KMS-11 (cell line): ENCODE measurements around the gene FOXF2.
"Not testable (repeated sequence)": the region's sequence is repeated elsewhere in the genome, so short reads cannot be mapped to it uniquely, and the experiment has no call there.

Experiments
- H2AFZ ChIP-seq: fragments of 200-600 bp; sonication (generic); 2 replicates; pipeline ENCODE4 v1.6.1; 2016; ENCODE audit warnings: antibody characterized with exemption, mixed run types, low read depth
- H3K27ac ChIP-seq: fragments of 200-600 bp; sonication (generic); 2 replicates; pipeline ENCODE4 v1.6.1; 2016; ENCODE audit warnings: mild to moderate bottlenecking, mixed run types
- H3K27me3 ChIP-seq: fragments of 200-600 bp; sonication (generic); 2 replicates; pipeline ENCODE4 v1.6.1; 2017; ENCODE audit warnings: mild to moderate bottlenecking, low read depth, mixed run types, moderate library complexity; ENCODE audit not compliant: insufficient read depth
- H3K36me3 ChIP-seq: fragments of 200-600 bp; sonication (generic); 2 replicates; pipeline ENCODE4 v1.6.1; 2017; ENCODE audit warnings: mild to moderate bottlenecking, mixed run types; ENCODE audit not compliant: insufficient read depth
- H3K4me1 ChIP-seq: fragments of 200-600 bp; sonication (generic); 2 replicates; pipeline ENCODE4 v1.6.1; 2016; ENCODE audit warnings: mild to moderate bottlenecking, low read depth, mixed run types; ENCODE audit not compliant: poor library complexity, severe bottlenecking
- H3K4me2 ChIP-seq: fragments of 200-600 bp; sonication (generic); 2 replicates; pipeline ENCODE4 v1.7.0; 2016; ENCODE audit warnings: mild to moderate bottlenecking, mixed run types
- H3K4me3 ChIP-seq: fragments of 200-600 bp; sonication (generic); IDR thresholded peaks from 2 replicates; pipeline ENCODE4 v1.6.1; 2017; ENCODE audit warnings: low read depth, low read length, mixed read lengths; ENCODE audit not compliant: insufficient read depth
- H3K79me2 ChIP-seq: fragments of 200-600 bp; sonication (generic); 2 replicates; pipeline ENCODE4 v1.6.1; 2016; ENCODE audit warnings: low read depth, mixed run types; ENCODE audit not compliant: insufficient read depth
- H3K9ac ChIP-seq: fragments of 200-600 bp; sonication (generic); 2 replicates; pipeline ENCODE4 v1.6.1; 2016; ENCODE audit warnings: mild to moderate bottlenecking, mixed run types
- H4K20me1 ChIP-seq: fragments of 200-600 bp; sonication (generic); 2 replicates; pipeline ENCODE4 v1.6.1; 2016; ENCODE audit warnings: mild to moderate bottlenecking, mixed run types; ENCODE audit not compliant: insufficient read depth
- CTCF ChIP-seq: fragments of 200-600 bp; sonication (generic); conservative IDR thresholded peaks from 2 replicates; pipeline ENCODE4 v1.6.1; 2017; ENCODE audit warnings: low read depth, mild to moderate bottlenecking, antibody characterized with exemption, low read length, moderate library complexity, mixed read lengths

The FOXF2 gene

DNA sequence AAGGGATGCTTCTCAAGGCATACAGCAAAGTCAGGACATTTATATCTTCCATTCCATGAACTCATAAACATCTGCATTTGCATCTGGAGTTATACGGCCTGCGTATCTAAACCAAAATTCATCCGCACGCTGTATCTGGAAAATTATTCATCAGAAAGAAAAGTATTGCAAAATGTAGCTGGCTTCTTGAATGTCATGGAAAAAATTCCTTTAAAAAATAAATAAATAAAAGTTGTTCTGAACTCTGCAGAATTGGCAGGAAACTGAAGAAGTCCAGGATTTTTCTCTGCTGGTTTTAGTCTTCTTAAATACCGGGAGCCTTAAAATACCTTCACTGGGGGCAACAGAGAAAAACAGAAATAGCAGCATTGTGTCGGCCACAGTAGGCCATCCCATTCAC lies 23.7 kb upstream of the FOXF2 start:
- no peaks in the 10 kb centered on the region for H3K27me3 ChIP-seq
- no peak overlapping the region for H3K4me3 ChIP-seq
- H3K36me3 ChIP-seq: no peaks in the 10 kb centered on the region
- H3K79me2 ChIP-seq: no peaks in the 10 kb centered on the region
- no peaks in the 10 kb centered on the region for H3K4me1 ChIP-seq
- no peaks in the 10 kb centered on the region for H4K20me1 ChIP-seq
- no peak overlapping the region for H3K4me2 ChIP-seq
- no peak overlapping the region for H3K27ac ChIP-seq
- H3K9ac ChIP-seq: no peak overlapping the region
- no peak for TF ChIP-seq CTCF
- no peak overlapping the region for H2AFZ ChIP-seq

DNA sequence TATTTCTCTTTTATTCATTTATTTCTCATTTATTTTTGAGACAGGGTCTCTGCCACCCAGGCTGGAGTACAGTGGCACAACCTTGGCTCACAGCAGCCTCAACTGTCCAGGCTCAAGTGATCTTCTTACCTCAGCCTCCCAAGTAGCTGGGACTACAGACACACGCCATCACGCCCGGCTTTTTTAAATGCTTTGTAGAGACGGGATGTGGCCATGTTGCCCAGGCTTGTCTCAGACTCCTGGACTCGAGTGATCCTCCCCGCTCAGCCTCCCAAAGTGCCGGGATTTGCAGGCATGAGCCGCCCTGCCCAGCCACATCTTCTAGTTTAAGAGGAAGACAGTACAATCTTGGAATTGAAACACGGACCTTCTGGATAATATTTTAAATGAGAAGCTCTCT lies 21.6 kb upstream of the FOXF2 start:
- Histone ChIP-seq H3K36me3 (no peaks in the 10 kb centered on the region), H3K4me1 (no peaks in the 10 kb centered on the region), H3K27ac (no peak overlapping the region), H3K27me3 (no peaks in the 10 kb centered on the region), H3K9ac (no peak overlapping the region), H2AFZ (no peak overlapping the region), H3K4me2 (no peak overlapping the region), H3K4me3 (no peak overlapping the region), H4K20me1 (no peaks in the 10 kb centered on the region), H3K79me2 (no peaks in the 10 kb centered on the region)
- no peak for TF ChIP-seq CTCF

DNA sequence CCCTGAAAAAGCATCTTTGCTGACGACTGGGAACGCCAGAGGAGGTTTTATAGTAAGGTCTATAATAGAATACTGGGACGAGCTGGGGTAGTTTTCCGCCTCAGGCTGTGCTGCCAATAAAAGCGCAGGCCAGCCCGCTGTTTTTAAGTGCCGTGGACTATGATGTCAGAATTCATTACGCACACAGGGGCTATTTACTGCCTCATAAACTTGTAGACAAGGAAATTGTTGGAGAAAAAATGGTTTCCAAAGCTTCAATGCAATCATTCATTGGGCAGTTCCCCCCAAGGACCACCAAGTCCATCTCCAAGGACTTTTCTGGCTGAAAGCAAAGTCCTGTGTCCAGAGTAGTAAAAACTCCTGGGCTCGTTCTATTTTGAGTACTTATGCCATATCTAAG lies 20.4 kb upstream of the FOXF2 start:
- Histone ChIP-seq H2AFZ (no peak overlapping the region), H4K20me1 (no peaks in the 10 kb centered on the region), H3K4me1 (no peaks in the 10 kb centered on the region), H3K27ac (no peak overlapping the region), H3K27me3 (no peaks in the 10 kb centered on the region), H3K4me2 (no peak overlapping the region), H3K79me2 (no peaks in the 10 kb centered on the region), H3K9ac (no peak overlapping the region), H3K4me3 (no peak overlapping the region), H3K36me3 (no peaks in the 10 kb centered on the region)
- TF ChIP-seq CTCF: no peak

DNA sequence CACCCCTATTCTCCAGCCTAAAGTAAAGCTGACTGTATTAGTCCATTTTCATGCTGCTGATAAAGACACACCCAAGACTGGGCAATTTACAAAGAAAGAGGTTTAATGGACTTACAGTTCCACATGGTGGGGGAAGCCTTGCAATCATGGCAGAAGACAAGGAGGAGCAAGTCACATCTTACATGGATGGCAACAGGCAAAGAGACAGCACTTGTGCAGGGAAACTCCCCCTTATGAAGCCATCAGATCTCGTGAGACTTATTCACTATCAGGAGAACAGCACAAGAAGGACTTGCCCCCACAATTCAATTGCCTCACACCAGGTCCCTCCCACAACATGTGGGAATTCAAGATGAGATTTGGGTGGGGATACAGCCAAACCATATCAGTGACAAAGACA lies 19.7 kb upstream of the FOXF2 start:
- H3K9ac ChIP-seq, H3K4me1 ChIP-seq, H3K27me3 ChIP-seq: not testable (repeated sequence)

GRCh38 chr6:1371933-1372332 lies 17.4 kb upstream of the FOXF2 start:
- no peak for TF ChIP-seq CTCF
- no peak overlapping the region for H3K27ac ChIP-seq
- no peak overlapping the region for H3K9ac ChIP-seq
- no peaks in the 10 kb centered on the region for H3K27me3 ChIP-seq
- no peaks in the 10 kb centered on the region for H3K79me2 ChIP-seq
- no peaks in the 10 kb centered on the region for H3K36me3 ChIP-seq
- H3K4me1 ChIP-seq: no peaks in the 10 kb centered on the region
- no peaks in the 10 kb centered on the region for H4K20me1 ChIP-seq
- no peak overlapping the region for H3K4me3 ChIP-seq
- H3K4me2 ChIP-seq: no peak overlapping the region
- H2AFZ ChIP-seq: no peak overlapping the region

More for the DNA sequence above, 19.7 kb upstream of the FOXF2 start:
- not testable (repeated sequence) for H2AFZ ChIP-seq, H3K36me3 ChIP-seq, H4K20me1 ChIP-seq, H3K27ac ChIP-seq, H3K79me2 ChIP-seq, H3K4me2 ChIP-seq, H3K4me3 ChIP-seq
